Sigmoid colon (tissue), 4 donors: ENCODE measurements around the gene CBY3.

Experiments
- EP300 ChIP-seq, 4 donors: sonication (generic); formaldehyde crosslinking; IDR thresholded peaks; one replicate each; pipeline ENCODE4 v1.6.1; 2017; ENCODE audit warnings: antibody characterized with exemption in 4 of 4
- POLR2A ChIP-seq, 2 donors: fragments of 450-650 bp; IDR thresholded peaks; one replicate each; pipeline ENCODE4 v1.6.1; 2016; ENCODE audit warnings: antibody characterized with exemption in 2 of 2, mild to moderate bottlenecking in 2 of 2, moderate library complexity in 2 of 2
- POLR2AphosphoS5 ChIP-seq, 4 donors: sonication (generic); formaldehyde crosslinking; IDR thresholded peaks; one replicate each; pipeline ENCODE4 v1.6.1; 2017; ENCODE audit warnings: antibody characterized with exemption in 4 of 4
- TF ChIP-seq, protein P1 (sequence below), 4 experiments: fragments of 450-650 bp in 3 of 4; fragments of 200-600 bp in 1 of 4; IDR thresholded peaks; one replicate each; pipeline ENCODE4 v1.5.1; 2016 to 2019; ENCODE audit warnings: antibody characterized with exemption in 4 of 4, mild to moderate bottlenecking in 3 of 4, moderate library complexity in 2 of 4

GRCh38 chr5:179727106-179727505, 46.3 kb upstream of the CBY3 start:
- TF ChIP-seq, protein P1, sequence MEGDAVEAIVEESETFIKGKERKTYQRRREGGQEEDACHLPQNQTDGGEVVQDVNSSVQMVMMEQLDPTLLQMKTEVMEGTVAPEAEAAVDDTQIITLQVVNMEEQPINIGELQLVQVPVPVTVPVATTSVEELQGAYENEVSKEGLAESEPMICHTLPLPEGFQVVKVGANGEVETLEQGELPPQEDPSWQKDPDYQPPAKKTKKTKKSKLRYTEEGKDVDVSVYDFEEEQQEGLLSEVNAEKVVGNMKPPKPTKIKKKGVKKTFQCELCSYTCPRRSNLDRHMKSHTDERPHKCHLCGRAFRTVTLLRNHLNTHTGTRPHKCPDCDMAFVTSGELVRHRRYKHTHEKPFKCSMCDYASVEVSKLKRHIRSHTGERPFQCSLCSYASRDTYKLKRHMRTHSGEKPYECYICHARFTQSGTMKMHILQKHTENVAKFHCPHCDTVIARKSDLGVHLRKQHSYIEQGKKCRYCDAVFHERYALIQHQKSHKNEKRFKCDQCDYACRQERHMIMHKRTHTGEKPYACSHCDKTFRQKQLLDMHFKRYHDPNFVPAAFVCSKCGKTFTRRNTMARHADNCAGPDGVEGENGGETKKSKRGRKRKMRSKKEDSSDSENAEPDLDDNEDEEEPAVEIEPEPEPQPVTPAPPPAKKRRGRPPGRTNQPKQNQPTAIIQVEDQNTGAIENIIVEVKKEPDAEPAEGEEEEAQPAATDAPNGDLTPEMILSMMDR (IDR thresholded peaks at IDR 0.05): no peak
- TF ChIP-seq POLR2A (IDR thresholded peaks at IDR 0.05) (no peak), POLR2AphosphoS5 (IDR thresholded peaks at IDR 0.05) (no peak), EP300 (IDR thresholded peaks at IDR 0.05) (no peak)
